NCI-H146 (cell line): ENCODE measurements around the gene MEIG1.
"Not testable (repeated sequence)": the region's sequence is repeated elsewhere in the genome, so short reads cannot be mapped to it uniquely, and the experiment has no call there.

Source experiments
- DNase-seq: peaks from one replicate; lab custom pipeline; 2025; lab: John Stamatoyannopoulos, UW

Gene MEIG1

GRCh38 chr10:14954934-14955333 is 4.3 kb upstream of the MEIG1 start:
- DNase-seq, result no peak

DNA sequence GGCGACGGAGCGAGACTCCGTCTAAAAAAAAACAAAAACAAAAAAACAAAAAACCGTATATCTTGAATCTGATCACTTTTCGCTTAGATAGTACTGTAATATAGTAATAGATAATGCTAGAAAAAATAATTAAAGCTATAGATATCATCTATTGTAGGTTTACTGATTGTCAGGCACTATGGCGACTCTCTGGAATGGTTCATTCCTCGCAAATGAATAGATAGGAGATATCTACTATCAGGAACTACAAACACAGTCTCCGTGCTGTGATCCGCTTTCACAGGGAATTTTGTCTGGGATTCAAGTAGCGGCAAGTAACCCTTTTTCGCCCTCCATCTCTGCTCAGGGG is 342 bp upstream of the MEIG1 start:
- DNase-seq, result no peak

DNA sequence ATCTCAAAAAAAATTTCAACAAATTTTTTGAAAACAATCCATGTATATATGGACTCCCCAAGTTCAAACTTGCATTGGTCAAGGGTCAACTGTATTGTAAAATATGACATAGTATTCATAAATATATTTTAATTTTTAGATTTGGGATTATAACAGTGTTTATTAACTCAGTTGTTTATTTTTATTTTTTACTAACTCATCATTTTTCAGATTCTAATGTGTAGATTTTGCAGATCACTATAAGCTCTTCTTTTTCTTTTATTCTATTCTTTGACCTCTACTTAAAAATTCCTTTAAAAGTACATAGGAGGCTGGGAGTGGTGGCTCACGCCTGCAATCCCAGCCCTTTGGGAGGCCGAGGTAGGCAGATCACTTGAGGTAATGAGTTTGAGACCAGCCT is 8.7 kb downstream of the MEIG1 start:
- no peak for DNase-seq

DNA sequence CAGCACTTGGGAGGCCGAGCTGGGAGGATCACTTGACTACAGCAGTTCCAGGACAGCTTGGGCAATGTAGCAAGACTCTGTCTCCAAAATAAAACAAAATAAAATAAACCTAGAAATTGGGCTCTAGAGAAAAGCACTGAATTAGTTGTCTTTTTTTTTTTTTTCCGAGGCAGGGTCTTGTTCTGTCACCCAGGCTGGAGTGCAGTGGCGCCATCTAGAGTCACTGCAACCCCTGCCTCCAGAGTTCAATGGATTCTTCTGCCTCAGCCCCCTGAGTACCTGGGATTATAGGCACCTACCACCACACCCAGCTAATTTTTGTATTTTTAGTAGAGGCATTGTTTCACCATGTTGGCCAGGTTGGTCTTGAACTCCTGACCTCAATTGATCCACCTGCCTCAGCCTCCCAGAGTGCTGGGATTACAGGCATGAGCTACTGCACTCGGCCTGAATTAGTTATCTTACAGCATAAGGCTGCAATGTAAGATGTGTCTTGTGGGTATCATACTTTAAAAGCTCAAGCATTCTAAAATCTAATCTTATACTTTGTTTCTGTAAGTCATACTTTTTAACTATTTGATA is 12.8 kb downstream of the MEIG1 start:
- DNase-seq, result peak; percentile 45

DNA sequence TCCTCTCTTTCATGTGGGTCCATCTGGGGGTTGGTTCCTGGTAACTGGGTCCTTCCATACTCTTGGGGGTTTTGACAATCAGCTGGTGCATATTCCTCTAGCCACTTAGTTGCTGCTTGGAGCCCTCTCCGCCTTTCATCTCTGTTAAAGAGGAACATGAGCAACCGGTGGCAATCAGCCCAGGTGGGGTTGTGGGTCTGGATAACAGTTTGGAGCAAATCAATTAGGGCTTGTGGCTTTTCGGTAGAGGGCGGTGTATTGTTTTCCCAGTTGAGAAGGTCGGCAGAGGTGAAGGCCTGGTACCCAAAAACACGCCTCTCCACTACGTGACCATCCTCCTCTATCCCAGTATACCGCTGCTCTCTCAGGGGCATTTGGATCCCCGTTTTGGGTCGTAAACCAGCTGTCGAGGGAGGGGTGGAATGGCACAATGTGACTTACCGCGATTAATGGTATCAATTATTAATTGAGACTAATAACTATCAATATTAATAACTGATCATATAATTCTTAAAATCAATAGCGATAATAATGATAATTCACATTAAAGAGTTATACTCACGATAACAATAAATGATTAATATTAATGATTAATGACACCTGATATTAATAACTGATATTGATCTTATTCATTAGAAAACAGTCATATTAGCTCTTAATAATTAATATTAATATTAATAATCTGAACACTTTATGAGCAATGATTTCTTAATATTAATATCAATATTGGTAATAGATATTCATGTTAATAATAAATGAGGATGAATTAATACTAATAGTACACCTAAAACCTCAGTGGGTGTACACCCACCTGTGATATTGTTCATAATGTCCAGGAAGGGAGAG is 15.2 kb downstream of the MEIG1 start:
- not testable (repeated sequence) for DNase-seq

- no peak for DNase-seq
These were observed 16.6 kb downstream of the MEIG1 start for GRCh38 chr10:14975672-14976273.

GRCh38 chr10:14982744-14983143 is 23.6 kb downstream of the MEIG1 start:
- DNase-seq, result no peak

DNA sequence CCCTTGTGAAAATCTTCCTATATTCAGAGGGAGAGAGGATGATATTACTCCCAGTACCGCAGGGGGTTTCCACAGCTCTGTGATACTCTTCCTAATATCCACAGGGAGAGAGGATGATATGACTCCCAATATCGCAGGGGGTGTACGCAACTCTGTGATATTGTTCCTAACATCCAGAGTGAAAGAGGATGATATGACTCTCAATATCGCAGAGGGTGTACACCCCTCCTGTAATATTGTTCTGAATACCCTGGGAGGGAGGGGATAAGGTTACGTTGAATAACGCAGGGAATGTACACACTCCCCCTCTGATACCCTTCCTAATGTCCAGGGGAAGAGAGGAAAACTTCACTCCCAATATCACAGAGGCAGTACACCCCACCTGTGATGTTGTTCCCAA is 30.4 kb downstream of the MEIG1 start:
- not testable (repeated sequence) for DNase-seq

- not testable (repeated sequence) for DNase-seq
These were observed 32.0 kb downstream of the MEIG1 start for GRCh38 chr10:14991035-14991749.

DNA sequence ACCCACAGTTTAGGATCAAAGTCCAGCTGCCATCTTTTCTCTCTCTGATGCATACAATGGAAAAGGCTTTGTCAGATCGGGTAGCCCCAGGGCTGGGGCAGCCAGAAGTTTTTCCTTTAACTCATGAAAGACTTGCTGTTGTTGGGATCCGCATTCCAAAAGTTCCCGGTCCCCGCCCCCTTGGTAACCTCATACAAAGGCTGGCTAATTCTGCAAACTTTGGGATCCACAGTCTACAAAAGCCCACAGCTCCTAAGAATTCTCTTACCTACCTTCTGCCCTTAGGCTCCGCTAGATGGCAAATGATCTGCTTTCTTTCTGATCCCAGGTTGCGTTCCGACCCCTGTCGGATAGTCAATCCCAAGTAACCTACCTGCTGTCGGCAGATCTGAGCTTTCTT is 33.1 kb downstream of the MEIG1 start:
- not testable (repeated sequence) for DNase-seq

DNA sequence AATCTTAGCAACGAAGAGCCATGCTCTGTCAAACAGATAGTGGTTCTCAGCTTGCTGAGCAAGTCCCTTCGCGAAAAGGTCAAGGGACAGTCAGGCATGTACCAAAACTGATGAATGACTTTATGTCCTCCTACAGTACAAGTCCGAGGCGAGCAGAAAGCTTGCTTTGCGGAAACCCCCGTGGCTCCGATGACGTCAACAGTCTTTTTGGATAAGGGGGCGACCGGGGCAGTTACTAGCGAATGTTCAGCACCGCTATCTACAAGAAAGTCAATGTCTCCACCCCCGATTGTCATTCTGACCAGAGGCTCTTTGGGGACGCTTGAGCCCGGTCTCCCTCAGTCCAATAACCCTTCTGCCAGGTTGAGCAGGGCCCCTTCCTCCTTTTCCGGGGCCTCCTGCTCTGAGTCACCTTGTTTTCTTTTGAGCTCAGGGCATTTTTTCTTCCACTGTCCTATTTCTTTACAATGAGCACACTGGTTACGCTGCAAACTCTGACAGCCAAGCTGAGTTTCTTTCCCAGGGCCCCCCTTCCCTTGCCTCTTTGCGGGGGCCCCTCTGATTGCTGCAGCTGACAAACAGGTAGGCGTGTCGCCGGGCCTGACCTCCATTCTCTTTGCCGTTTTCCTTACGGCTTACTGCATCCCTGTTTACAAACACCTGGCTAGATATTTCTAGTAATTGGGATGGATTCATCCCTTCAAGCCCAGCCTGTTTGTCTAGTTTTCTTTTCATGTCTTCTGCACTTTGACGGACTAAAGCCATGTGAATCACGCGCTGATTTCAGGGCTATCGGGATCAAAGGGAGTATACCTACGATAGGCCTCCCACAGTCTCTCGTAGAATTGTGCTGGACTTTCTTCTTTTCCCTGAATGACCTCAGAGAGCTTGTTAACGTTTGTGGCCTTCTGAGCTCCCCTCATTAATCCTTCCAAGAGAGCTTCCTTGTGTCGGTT is 34.6 kb downstream of the MEIG1 start:
- not testable (repeated sequence) for DNase-seq

GRCh38 chr10:14995964-14996565 is 36.9 kb downstream of the MEIG1 start:
- no peak for DNase-seq

- not testable (repeated sequence) for DNase-seq
These were observed 54.3 kb downstream of the MEIG1 start for GRCh38 chr10:15013530-15013929.

DNA sequence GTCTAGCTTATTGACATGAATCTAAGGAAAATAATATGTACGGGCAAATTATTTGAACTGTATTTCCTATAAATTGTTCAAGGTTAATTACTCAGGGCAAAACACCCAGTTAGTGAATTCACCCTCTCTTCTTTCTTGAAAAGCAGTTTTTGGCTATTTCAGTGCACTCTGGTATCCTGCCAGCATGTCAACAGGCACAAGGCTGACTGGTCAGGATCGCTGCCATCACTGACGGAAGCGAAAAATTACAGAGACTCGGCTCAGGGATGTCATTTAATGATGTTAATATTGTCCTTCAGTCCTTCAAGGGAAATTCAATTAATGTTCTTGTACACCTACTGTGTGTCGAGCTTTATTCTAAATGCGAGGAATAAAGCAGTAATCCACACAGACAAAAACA is 56.3 kb downstream of the MEIG1 start:
- no peak for DNase-seq

- DNase-seq, result not testable (repeated sequence)
These were observed 61.8 kb downstream of the MEIG1 start for GRCh38 chr10:15020966-15021365.
